Measurements from ENCODE around the gene SBF2. TPM values are rescaled to one million over a fixed set of nuclear protein-coding genes. Genes with fewer than 3 reads are reported as not detected.
"Not testable (repeated sequence)": the region's sequence is repeated elsewhere in the genome, so short reads cannot be mapped to it uniquely, and the experiment has no call there.

The SBF2 gene
- total and polyA plus RNA-seq, 5 donors, result 10.8 to 32.2 (median 22.3) TPM

DNA sequence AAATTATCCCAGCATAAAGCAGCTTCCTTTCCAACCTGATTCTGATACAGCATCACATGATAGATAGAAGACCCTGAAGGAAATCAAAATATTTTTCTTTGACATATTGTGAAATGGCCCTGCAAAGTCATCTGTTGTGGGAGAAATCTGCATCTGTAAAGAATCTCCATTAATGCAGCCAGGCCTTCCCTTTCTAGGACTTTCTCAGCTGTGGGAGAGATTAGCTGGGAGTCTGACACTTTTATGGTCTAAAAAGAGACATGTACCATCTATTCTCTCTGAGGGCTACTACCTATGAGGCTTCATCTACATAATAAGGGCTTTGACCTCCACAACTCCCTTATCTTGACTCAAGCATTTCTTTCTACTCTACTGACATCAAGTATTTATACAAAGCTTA lies 392.1 kb downstream of the SBF2 start:
- no peaks in the 10 kb centered on the region for H3K9me3 ChIP-seq (ENCODE audit: control insufficient read depth, low read length)
- H3K4me1 ChIP-seq (ENCODE audit: control insufficient read depth, insufficient read depth, low read length), result no peaks in the 10 kb centered on the region
- no peak overlapping the region for H3K27ac ChIP-seq (ENCODE audit: low read length)
- intact Hi-C loops (cut with DNase I), result no loop called here
- H3K4me3 ChIP-seq (ENCODE audit: low read length), result no peak overlapping the region
- no peak for DNase-seq
- no peaks in the 10 kb centered on the region for H3K27me3 ChIP-seq (ENCODE audit: control insufficient read depth, insufficient read depth)
- no peak for ATAC-seq

DNA sequence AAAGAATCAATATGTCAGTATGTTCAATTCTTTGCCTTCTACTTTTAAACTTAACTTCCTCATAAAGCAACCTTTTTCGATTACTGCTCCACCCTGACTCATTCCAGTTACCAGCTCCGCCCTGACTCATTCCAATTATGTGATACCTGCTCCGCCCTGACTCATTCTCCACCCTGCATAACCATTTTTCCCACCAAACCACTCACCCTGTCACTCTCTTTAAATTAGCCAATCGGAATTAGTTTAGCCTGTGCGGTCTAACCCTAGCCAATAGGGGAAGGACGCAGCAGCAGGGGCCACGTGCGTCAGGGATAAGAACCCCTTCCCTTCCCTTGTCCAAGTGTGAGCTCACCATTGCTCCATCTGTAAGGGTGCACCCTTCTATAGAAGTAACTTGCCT lies 393.8 kb downstream of the SBF2 start:
- 95% methylated on average over 8 of the region's 8 CpGs for WGBS
- H3K27ac ChIP-seq (ENCODE audit: low read length); H3K4me3 ChIP-seq (ENCODE audit: low read length); H3K4me1 ChIP-seq (ENCODE audit: control insufficient read depth, insufficient read depth, low read length); intact Hi-C loops (cut with DNase I); DNase-seq; ATAC-seq; H3K9me3 ChIP-seq (ENCODE audit: control insufficient read depth, low read length); H3K27me3 ChIP-seq (ENCODE audit: control insufficient read depth, insufficient read depth): not testable (repeated sequence)

DNA sequence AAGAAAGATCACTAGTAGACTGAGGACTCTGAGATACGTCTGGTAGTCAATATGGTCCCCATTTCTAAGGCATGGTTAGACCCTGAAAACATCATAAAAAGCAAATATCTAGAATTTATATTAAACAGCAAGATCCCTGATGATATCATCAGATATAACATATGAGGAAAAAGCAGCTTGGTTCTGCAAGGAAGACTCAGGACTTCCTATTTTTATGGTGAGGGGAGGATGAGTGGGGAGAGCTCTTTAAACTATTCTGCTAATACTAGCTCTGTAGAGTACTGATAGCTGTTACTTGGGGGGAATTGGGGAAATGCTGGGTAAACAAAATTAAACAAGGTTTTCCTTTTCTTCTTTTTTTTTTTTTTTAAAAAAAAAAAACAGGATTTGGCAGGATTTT lies 394.3 kb downstream of the SBF2 start:
- intact Hi-C loops (cut with DNase I), result no loop called here
- DNase-seq (no peak), ATAC-seq (no peak)
- no peaks in the 10 kb centered on the region for H3K9me3 ChIP-seq (ENCODE audit: control insufficient read depth, low read length)
- no peak overlapping the region for H3K4me3 ChIP-seq (ENCODE audit: low read length)
- H3K27me3 ChIP-seq (ENCODE audit: control insufficient read depth, insufficient read depth), result no peaks in the 10 kb centered on the region
- 96% methylated on average over 1 of the region's 1 CpG for WGBS
- no peaks in the 10 kb centered on the region for H3K4me1 ChIP-seq (ENCODE audit: control insufficient read depth, insufficient read depth, low read length)
- H3K27ac ChIP-seq (ENCODE audit: low read length), result no peak overlapping the region

DNA sequence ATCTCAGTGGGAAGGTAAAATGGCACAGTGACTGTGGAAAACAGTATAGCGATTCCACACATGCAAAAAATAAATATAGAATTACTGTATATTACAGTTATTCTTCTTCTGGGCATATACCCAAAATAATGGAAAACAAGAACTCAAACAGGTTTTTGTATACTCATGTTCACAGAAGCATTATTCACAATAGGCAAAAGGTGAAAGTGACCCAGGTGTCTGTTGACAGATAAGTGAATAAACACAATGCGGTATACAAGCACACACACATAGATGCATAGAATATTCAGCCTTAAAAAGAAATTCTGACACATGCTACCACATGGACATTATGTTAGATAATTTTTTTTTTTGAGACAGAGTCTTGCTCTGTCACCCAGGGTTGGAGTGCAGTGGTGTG lies 397.1 kb downstream of the SBF2 start:
- Histone ChIP-seq H3K27me3 (ENCODE audit: control insufficient read depth, insufficient read depth) (no peaks in the 10 kb centered on the region), H3K9me3 (ENCODE audit: control insufficient read depth, low read length) (no peaks in the 10 kb centered on the region), H3K4me3 (ENCODE audit: low read length) (no peak overlapping the region), H3K27ac (ENCODE audit: low read length) (no peak overlapping the region), H3K4me1 (ENCODE audit: control insufficient read depth, insufficient read depth, low read length) (no peaks in the 10 kb centered on the region)
- WGBS, result over 99% methylated on average over 2 of the region's 2 CpGs
- intact Hi-C loops (cut with DNase I), result no loop called here
- DNase-seq (no peak), ATAC-seq (no peak)

DNA sequence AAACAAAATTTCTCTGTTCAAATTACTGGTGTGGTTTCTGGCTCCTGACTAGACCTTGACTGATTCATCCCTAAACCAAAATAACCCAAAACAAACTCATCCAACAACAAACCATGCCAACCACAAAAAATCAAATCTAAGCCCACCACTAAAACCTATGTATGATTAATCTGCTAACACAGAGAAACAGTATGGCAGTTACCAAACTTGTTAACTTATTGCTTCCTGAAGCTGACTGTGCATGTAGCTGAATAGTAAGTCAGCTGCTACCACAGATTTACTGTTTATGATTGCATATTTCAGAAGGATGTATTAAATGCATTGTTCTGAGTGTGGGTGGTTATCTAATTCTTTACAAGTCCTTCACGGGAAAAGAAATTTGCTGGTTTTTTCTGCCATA lies 399.0 kb downstream of the SBF2 start:
- H3K27me3 ChIP-seq (ENCODE audit: control insufficient read depth, insufficient read depth), result no peaks in the 10 kb centered on the region
- ATAC-seq (no peak), DNase-seq (no peak)
- WGBS, result 77% methylated on average over 1 of the region's 1 CpG
- no peaks in the 10 kb centered on the region for H3K4me1 ChIP-seq (ENCODE audit: control insufficient read depth, insufficient read depth, low read length)
- no peaks in the 10 kb centered on the region for H3K9me3 ChIP-seq (ENCODE audit: control insufficient read depth, low read length)
- intact Hi-C loops (cut with DNase I), result no loop called here
- H3K4me3 ChIP-seq (ENCODE audit: low read length), result no peak overlapping the region
- no peak overlapping the region for H3K27ac ChIP-seq (ENCODE audit: low read length)

DNA sequence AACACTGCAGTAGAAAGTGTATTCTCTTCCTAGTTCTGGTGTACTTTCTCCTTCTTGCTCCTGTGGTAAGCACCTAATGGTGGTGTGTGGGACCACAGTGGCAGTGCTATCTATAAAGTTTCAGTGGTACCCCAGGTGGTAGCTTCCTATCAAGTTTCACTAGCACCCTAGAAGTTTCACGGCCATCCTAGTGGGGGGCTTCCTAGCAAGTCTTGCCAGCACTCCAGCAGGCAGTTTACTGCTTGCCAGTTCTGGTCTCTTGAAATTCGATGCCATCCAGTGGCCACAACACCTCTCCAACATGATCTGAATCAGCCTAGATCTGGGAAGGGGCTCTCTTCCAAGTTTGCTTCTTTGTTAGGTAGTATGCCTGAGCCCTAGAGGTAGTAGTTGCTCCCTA lies 400.5 kb downstream of the SBF2 start:
- H3K4me3 ChIP-seq (ENCODE audit: low read length), result no peak overlapping the region
- no peak overlapping the region for H3K27ac ChIP-seq (ENCODE audit: low read length)
- H3K4me1 ChIP-seq (ENCODE audit: control insufficient read depth, insufficient read depth, low read length), result no peaks in the 10 kb centered on the region
- H3K27me3 ChIP-seq (ENCODE audit: control insufficient read depth, insufficient read depth), result no peaks in the 10 kb centered on the region
- WGBS, result 72% methylated on average over 2 of the region's 2 CpGs
- intact Hi-C loops (cut with DNase I), result no loop called here
- no peak for ATAC-seq
- DNase-seq, result no peak
- no peaks in the 10 kb centered on the region for H3K9me3 ChIP-seq (ENCODE audit: control insufficient read depth, low read length)

- Histone ChIP-seq H3K9me3 (ENCODE audit: control insufficient read depth, low read length) (no peaks in the 10 kb centered on the region), H3K4me1 (ENCODE audit: control insufficient read depth, insufficient read depth, low read length) (no peaks in the 10 kb centered on the region), H3K27me3 (ENCODE audit: control insufficient read depth, insufficient read depth) (no peaks in the 10 kb centered on the region), H3K27ac (ENCODE audit: low read length) (no peak overlapping the region), H3K4me3 (ENCODE audit: low read length) (no peak overlapping the region)
- ATAC-seq (no peak), DNase-seq (no peak)
- WGBS, result 78% methylated on average over 1 of the region's 1 CpG
- intact Hi-C loops (cut with DNase I), result no loop called here
Measured at GRCh38 chr11:9888938-9889337, 405.1 kb downstream of the SBF2 start.

DNA sequence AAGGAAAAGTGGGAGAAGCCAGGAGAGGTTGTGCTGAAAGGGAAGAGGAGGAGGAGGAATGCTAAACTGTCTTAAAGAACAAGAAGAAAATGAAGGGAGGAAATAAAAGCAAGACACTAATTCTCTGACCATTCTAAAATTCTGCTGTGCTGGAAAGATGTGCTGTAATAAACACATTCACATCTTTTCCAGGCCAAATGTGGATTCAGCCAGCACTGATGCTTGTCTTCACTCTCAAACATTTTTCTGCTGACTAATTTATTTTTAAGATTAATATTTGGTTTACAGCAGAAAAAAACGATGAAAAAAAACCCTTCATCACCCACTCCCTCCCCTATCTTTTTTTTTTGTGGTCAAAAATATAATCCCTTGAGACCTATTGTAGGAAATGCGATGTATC lies 406.5 kb downstream of the SBF2 start:
- H3K27ac ChIP-seq (ENCODE audit: low read length), result no peak overlapping the region
- H3K27me3 ChIP-seq (ENCODE audit: control insufficient read depth, insufficient read depth), result no peaks in the 10 kb centered on the region
- H3K4me1 ChIP-seq (ENCODE audit: control insufficient read depth, insufficient read depth, low read length), result no peaks in the 10 kb centered on the region
- no peak for ATAC-seq
- H3K9me3 ChIP-seq (ENCODE audit: control insufficient read depth, low read length), result no peaks in the 10 kb centered on the region
- no peak for DNase-seq
- H3K4me3 ChIP-seq (ENCODE audit: low read length), result no peak overlapping the region
- 58% methylated on average over 2 of the region's 2 CpGs for WGBS
- intact Hi-C loops (cut with DNase I), result no loop called here

DNA sequence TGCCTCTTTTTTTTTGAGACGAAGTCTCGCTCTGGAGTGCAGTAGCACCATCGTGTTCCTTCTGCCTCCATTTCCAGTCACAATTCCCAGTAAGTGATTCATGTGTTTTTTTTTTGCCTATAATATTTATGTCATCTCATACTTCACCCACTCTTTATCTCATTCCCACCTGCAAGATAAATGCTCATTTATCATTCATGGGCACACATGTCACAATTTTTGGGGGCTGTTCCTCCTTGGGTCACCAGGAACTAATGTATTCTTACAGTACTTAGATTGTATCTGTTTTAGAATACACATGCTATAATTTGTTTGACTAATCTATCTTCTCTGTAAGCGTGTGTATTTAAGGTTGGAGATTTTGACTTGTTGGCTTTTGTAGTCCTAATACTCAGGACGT lies 407.4 kb downstream of the SBF2 start:
- WGBS, result 94% methylated on average over 5 of the region's 5 CpGs
- intact Hi-C loops (cut with DNase I), result no loop called here
- no peak overlapping the region for H3K4me3 ChIP-seq (ENCODE audit: low read length)
- H3K4me1 ChIP-seq (ENCODE audit: control insufficient read depth, insufficient read depth, low read length), result no peaks in the 10 kb centered on the region
- ATAC-seq (no peak), DNase-seq (no peak)
- no peaks in the 10 kb centered on the region for H3K27me3 ChIP-seq (ENCODE audit: control insufficient read depth, insufficient read depth)
- no peak overlapping the region for H3K27ac ChIP-seq (ENCODE audit: low read length)
- no peaks in the 10 kb centered on the region for H3K9me3 ChIP-seq (ENCODE audit: control insufficient read depth, low read length)

GRCh38 chr11:9884601-9885000 lies 409.4 kb downstream of the SBF2 start:
- Histone ChIP-seq H3K4me1 (ENCODE audit: control insufficient read depth, insufficient read depth, low read length) (no peaks in the 10 kb centered on the region), H3K4me3 (ENCODE audit: low read length) (no peak overlapping the region), H3K27ac (ENCODE audit: low read length) (no peak overlapping the region), H3K27me3 (ENCODE audit: control insufficient read depth, insufficient read depth) (no peaks in the 10 kb centered on the region), H3K9me3 (ENCODE audit: control insufficient read depth, low read length) (no peaks in the 10 kb centered on the region)
- intact Hi-C loops (cut with DNase I), result no loop called here
- WGBS, result over 99% methylated on average over 2 of the region's 2 CpGs
- ATAC-seq, result no peak
- DNase-seq, result no peak

- intact Hi-C loops (cut with DNase I), result no loop called here
- no peak for ATAC-seq
- DNase-seq, result no peak
- Histone ChIP-seq H3K27ac (ENCODE audit: low read length) (no peak overlapping the region), H3K27me3 (ENCODE audit: control insufficient read depth, insufficient read depth) (no peaks in the 10 kb centered on the region), H3K4me1 (ENCODE audit: control insufficient read depth, insufficient read depth, low read length) (no peaks in the 10 kb centered on the region), H3K9me3 (ENCODE audit: control insufficient read depth, low read length) (no peaks in the 10 kb centered on the region), H3K4me3 (ENCODE audit: low read length) (no peak overlapping the region)
- WGBS, result 95% methylated on average over 2 of the region's 2 CpGs
Measured at GRCh38 chr11:9880657-9881056, 413.4 kb downstream of the SBF2 start.

DNA sequence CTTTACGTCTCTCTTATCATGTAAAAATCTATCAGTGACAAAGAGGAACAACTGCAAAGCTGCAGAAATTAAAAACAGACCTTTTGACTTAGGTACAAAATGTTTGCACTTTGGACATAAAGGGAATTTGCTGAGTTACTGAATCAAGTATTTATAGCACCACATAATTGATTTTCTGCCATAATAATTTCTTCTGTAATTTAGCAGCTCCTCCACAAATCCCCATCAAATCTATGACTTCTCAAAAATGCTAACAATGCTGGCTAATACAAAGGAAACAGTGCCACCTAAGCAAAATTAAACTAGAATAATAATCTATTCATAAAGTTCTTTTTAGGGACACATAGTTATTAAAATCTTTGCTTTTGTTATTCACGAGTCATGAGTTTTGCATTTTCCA lies 415.1 kb downstream of the SBF2 start:
- intact Hi-C loops (cut with DNase I), result no loop called here
- no peak for ATAC-seq
- WGBS, result 71% methylated on average over 2 of the region's 2 CpGs

More for the DNA sequence above, 415.1 kb downstream of the SBF2 start:
- no peak overlapping the region for H3K27ac ChIP-seq (ENCODE audit: low read length)
- no peaks in the 10 kb centered on the region for H3K9me3 ChIP-seq (ENCODE audit: control insufficient read depth, low read length)
- no peaks in the 10 kb centered on the region for H3K4me1 ChIP-seq (ENCODE audit: control insufficient read depth, insufficient read depth, low read length)
- H3K4me3 ChIP-seq (ENCODE audit: low read length), result no peak overlapping the region
- no peaks in the 10 kb centered on the region for H3K27me3 ChIP-seq (ENCODE audit: control insufficient read depth, insufficient read depth)
- DNase-seq, result no peak

All from right cardiac atrium (tissue), 5 donors.